ENCODE results near the gene CD68.
A peak's percentile ranks its signal among the peaks of the same experiment; 100 is the strongest.

Gene CD68

DNA sequence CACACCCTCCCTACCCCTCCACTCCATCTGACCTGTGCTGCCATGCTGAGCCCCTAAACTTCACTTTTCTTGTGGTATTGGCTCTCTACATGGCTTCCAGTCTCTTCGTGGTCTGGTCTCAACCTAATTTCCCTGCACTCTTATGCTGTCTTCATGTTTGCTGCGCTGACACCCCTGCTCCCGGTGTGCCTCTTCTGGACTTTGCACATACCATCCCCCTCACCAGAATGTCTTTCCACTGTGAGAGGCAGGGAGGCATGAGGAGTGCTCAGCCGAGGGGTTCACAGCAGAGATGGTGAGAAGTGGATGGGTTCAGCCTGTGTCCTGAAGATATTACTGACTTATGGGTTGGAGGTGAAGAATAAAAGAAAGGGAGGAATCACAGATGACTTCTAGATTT is 28.0 kb upstream of the CD68 start:
- WGBS, 2 experiments (ENCODE audit: insufficient coverage in 2 of 2), result 87 to 90% methylated on average over 1 to 3 of the region's 4 CpGs
- H3K36me3 ChIP-seq (ENCODE audit: control insufficient read depth, insufficient read depth, low read length), result no peaks in the 10 kb centered on the region
- H3K4me1 ChIP-seq (ENCODE audit: control insufficient read depth, insufficient read depth, low read length, poor library complexity, severe bottlenecking), result no peaks in the 10 kb centered on the region
- H3K27ac ChIP-seq (ENCODE audit: low read depth, low read length, severe bottlenecking), result no peak overlapping the region
- H3K9me3 ChIP-seq (ENCODE audit: control insufficient read depth, low read length), result no peaks in the 10 kb centered on the region
- no peak overlapping the region for H3K4me3 ChIP-seq (ENCODE audit: extremely low read depth, insufficient read depth, low read length, poor library complexity, severe bottlenecking)

DNA sequence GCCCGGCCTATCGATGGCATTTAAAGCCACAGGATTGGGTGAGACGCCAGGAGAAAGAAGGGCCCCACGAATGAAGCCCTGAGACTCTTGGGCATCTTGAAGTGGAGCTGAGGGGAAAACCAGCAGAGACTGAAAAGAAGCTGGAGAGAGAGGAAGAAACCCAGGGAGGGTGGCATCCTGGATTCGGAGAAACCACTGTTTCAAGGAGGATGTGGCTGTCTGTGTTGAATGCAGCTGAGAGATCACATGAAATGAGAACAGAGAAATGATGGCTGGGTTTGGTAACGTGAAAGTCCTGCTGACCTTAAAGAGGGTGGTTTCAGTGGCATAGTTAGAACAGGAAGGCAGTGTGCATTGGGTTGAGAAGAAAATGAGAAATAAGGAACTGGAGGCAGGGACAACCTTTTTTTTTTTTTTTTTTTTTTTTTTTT is 26.8 kb upstream of the CD68 start:
- no peaks in the 10 kb centered on the region for H3K9me3 ChIP-seq (ENCODE audit: control insufficient read depth, low read length)
- H3K4me3 ChIP-seq (ENCODE audit: extremely low read depth, insufficient read depth, low read length, poor library complexity, severe bottlenecking), result no peak overlapping the region
- H3K4me1 ChIP-seq (ENCODE audit: control insufficient read depth, insufficient read depth, low read length, poor library complexity, severe bottlenecking), result peaks cover 4% of the 10 kb centered on the region
- no peaks in the 10 kb centered on the region for H3K36me3 ChIP-seq (ENCODE audit: control insufficient read depth, insufficient read depth, low read length)
- no peak overlapping the region for H3K27ac ChIP-seq (ENCODE audit: low read depth, low read length, severe bottlenecking)
- 88 to 91% methylated on average over 6 of the region's 6 CpGs for WGBS, 2 experiments (ENCODE audit: insufficient coverage in 2 of 2)

DNA sequence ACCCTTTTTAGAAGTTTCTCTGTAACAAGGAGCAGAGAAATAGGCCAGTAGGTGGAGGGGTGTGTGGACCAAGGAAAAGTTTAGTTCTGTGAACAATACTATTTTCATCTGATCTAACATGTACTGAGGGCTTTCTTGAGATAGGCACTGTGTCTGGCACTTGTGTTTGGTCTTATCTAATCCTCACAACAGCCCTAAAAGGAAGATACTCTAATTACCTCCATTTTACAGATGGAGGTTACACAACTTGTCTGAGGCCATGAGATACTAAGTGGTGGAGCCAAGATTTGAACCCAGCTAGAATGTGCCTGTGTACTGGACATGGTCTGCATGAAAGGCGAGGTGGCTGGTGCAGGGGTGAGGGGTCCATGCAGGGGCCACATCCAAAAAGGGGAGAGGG is 26.1 kb upstream of the CD68 start:
- no peaks in the 10 kb centered on the region for H3K36me3 ChIP-seq (ENCODE audit: control insufficient read depth, insufficient read depth, low read length)
- WGBS, 2 experiments (ENCODE audit: insufficient coverage in 2 of 2), result 80% methylated on average over 1 of the region's 1 CpG; no CpG with 5 or more reads in 1 of the 2 experiments
- peaks cover 9% of the 10 kb centered on the region for H3K4me1 ChIP-seq (ENCODE audit: control insufficient read depth, insufficient read depth, low read length, poor library complexity, severe bottlenecking)
- no peak overlapping the region for H3K4me3 ChIP-seq (ENCODE audit: extremely low read depth, insufficient read depth, low read length, poor library complexity, severe bottlenecking)
- no peaks in the 10 kb centered on the region for H3K9me3 ChIP-seq (ENCODE audit: control insufficient read depth, low read length)
- H3K27ac ChIP-seq (ENCODE audit: low read depth, low read length, severe bottlenecking), result no peak overlapping the region

DNA sequence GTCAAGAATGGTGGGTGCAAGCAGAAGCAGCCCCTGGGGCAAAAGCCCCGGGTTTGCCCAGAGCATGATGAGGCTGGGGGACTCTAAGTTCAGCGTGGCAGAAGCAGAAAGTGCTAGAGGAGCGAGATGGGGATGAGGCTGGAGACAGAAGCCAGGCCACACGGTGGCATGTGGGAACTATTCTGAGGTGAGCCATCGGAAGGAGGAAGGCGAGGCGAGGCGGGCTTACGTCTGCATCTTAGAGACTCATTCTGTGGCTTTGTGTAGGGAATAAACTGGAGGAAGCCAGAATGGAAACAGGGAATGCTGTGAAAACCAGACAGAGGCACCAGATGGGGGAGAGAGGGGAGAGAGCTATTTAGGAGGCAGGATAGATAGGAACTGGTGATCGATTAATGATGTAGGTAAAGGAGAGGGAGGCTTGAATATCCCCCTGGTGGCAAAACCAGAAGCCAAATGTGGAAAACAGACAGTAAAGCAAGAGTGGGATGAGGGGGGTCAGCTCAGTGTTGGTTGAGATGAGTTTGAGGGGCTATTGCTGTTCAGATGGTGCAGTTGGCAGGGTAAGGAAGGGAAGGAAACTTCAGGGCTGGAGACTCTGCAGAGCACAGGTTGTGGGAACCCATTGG is 24.0 kb upstream of the CD68 start:
- 58 to 68% methylated on average over 10 of the region's 10 CpGs for WGBS, 2 experiments (ENCODE audit: insufficient coverage in 2 of 2)

DNA sequence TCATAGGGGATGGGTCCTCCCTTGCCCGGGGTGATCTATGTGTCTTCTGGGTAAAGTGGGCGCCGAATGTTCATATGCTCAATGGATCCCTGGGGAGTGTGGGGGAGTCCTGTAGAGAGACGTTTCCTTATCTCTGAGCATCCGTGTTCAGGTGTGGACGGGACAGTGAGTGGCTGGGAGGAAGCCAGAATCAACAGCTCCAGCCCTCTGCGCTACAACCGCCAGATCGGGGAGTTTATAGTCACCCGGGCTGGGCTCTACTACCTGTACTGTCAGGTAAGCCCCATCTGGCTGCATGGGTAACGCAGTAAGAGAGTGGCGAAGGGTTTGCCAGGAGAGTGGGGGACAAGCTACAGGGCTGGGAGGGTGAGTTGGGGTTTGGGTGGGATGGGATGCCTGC is 22.8 kb upstream of the CD68 start:
- H3K36me3 ChIP-seq (ENCODE audit: control insufficient read depth, insufficient read depth, low read length), result no peaks in the 10 kb centered on the region
- no peak overlapping the region for H3K4me3 ChIP-seq (ENCODE audit: extremely low read depth, insufficient read depth, low read length, poor library complexity, severe bottlenecking)
- H3K9me3 ChIP-seq (ENCODE audit: control insufficient read depth, low read length), result no peaks in the 10 kb centered on the region
- 94 to 97% methylated on average over 7 to 11 of the region's 12 CpGs for WGBS, 2 experiments (ENCODE audit: insufficient coverage in 2 of 2)
- H3K4me1 ChIP-seq (ENCODE audit: control insufficient read depth, insufficient read depth, low read length, poor library complexity, severe bottlenecking), result peaks cover 10% of the 10 kb centered on the region
- no peak overlapping the region for H3K27ac ChIP-seq (ENCODE audit: low read depth, low read length, severe bottlenecking)

More for the DNA sequence above, 24.0 kb upstream of the CD68 start:
- H3K36me3 ChIP-seq (ENCODE audit: control insufficient read depth, insufficient read depth, low read length), result no peaks in the 10 kb centered on the region
- H3K4me3 ChIP-seq (ENCODE audit: extremely low read depth, insufficient read depth, low read length, poor library complexity, severe bottlenecking), result no peak overlapping the region
- H3K4me1 ChIP-seq (ENCODE audit: control insufficient read depth, insufficient read depth, low read length, poor library complexity, severe bottlenecking), result peaks cover 10% of the 10 kb centered on the region
- no peak overlapping the region for H3K27ac ChIP-seq (ENCODE audit: low read depth, low read length, severe bottlenecking)
- no peaks in the 10 kb centered on the region for H3K9me3 ChIP-seq (ENCODE audit: control insufficient read depth, low read length)

DNA sequence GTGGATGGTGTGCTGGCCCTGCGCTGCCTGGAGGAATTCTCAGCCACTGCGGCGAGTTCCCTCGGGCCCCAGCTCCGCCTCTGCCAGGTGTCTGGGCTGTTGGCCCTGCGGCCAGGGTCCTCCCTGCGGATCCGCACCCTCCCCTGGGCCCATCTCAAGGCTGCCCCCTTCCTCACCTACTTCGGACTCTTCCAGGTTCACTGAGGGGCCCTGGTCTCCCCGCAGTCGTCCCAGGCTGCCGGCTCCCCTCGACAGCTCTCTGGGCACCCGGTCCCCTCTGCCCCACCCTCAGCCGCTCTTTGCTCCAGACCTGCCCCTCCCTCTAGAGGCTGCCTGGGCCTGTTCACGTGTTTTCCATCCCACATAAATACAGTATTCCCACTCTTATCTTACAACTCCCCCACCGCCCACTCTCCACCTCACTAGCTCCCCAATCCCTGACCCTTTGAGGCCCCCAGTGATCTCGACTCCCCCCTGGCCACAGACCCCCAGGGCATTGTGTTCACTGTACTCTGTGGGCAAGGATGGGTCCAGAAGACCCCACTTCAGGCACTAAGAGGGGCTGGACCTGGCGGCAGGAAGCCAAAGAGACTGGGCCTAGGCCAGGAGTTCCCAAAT is 22.2 kb upstream of the CD68 start:
- WGBS, 2 experiments (ENCODE audit: insufficient coverage in 2 of 2), result 82 to 84% methylated on average over 14 to 18 of the region's 19 CpGs
- Histone ChIP-seq H3K4me3 (ENCODE audit: extremely low read depth, insufficient read depth, low read length, poor library complexity, severe bottlenecking) (no peak overlapping the region), H3K36me3 (ENCODE audit: control insufficient read depth, insufficient read depth, low read length) (no peaks in the 10 kb centered on the region), H3K9me3 (ENCODE audit: control insufficient read depth, low read length) (no peaks in the 10 kb centered on the region), H3K27ac (ENCODE audit: low read depth, low read length, severe bottlenecking) (no peak overlapping the region), H3K4me1 (ENCODE audit: control insufficient read depth, insufficient read depth, low read length, poor library complexity, severe bottlenecking) (peaks cover 10% of the 10 kb centered on the region)

DNA sequence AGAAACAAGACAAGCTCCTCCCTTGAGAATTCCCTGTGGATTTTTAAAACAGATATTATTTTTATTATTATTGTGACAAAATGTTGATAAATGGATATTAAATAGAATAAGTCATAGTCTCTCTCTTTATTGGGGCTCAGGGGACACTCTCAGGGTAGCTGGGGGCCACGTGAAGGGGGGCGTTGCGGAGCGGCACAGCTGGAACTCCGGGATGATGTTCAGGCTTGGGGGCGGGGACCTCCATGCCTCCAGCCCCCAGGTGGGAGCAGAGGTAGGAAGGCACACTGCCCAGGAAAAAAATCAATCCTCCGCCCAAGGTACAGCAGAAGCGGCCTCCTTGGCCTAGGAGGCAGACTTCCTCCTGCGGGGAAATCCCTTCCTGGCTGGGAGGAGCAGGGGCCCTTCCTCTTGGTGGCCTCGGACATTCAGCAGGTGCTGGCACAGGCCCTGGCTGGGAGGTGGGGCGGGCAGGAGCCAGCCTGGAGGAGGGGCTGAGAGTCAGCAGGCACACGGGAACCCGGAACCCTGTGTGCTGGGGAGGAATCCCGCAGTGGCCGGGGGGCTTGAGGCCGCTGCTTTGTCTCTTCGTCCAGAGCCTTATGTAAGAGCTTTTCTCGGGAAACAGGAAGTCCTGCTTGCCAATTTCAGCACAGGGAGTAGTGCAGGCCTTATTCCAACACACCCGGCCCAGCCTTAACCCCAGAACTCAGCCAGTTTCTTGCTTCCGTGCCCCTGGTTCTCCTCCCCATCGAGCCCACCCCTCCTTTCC is 21.5 kb upstream of the CD68 start:
- Histone ChIP-seq H3K4me3 (ENCODE audit: extremely low read depth, insufficient read depth, low read length, poor library complexity, severe bottlenecking) (no peak overlapping the region), H3K36me3 (ENCODE audit: control insufficient read depth, insufficient read depth, low read length) (peaks cover 3% of the 10 kb centered on the region), H3K9me3 (ENCODE audit: control insufficient read depth, low read length) (no peaks in the 10 kb centered on the region), H3K4me1 (ENCODE audit: control insufficient read depth, insufficient read depth, low read length, poor library complexity, severe bottlenecking) (peaks cover 15% of the 10 kb centered on the region), H3K27ac (ENCODE audit: low read depth, low read length, severe bottlenecking) (peak overlapping the region; percentile 29)
- 39 to 41% methylated on average over 21 of the region's 21 CpGs for WGBS, 2 experiments (ENCODE audit: insufficient coverage in 2 of 2)

DNA sequence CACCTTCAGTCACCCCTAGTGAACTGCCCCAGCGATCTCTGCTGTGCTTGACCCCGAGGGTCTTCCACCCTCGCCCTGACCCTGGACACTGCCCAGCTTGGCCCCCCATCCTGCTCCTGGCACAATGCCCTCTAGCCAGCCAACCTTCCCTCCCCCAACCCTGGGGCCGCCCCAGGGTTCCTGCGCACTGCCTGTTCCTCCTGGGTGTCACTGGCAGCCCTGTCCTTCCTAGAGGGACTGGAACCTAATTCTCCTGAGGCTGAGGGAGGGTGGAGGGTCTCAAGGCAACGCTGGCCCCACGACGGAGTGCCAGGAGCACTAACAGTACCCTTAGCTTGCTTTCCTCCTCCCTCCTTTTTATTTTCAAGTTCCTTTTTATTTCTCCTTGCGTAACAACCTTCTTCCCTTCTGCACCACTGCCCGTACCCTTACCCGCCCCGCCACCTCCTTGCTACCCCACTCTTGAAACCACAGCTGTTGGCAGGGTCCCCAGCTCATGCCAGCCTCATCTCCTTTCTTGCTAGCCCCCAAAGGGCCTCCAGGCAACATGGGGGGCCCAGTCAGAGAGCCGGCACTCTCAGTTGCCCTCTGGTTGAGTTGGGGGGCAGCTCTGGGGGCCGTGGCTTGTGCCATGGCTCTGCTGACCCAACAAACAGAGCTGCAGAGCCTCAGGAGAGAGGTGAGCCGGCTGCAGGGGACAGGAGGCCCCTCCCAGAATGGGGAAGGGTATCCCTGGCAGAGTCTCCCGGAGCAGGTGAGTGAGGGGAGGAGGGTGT is 20.7 kb upstream of the CD68 start, which contains the start of gene TNFSF13:
TSS of gene TNFSF13 (plus strand) at position 207 of the 776 bp plus-strand sequence. CDS start at position 497, 290 bp downstream.
- peak within 1 kb of the TSS; percentile 29 for H3K27ac ChIP-seq (ENCODE audit: low read depth, low read length, severe bottlenecking)
- H3K36me3 ChIP-seq (ENCODE audit: control insufficient read depth, insufficient read depth, low read length), result peaks cover 10% of the 10 kb centered on the region
- H3K9me3 ChIP-seq (ENCODE audit: control insufficient read depth, low read length), result no peaks in the 10 kb centered on the region
- 90 to 92% methylated on average over 6 to 14 of the region's 16 CpGs for WGBS, 2 experiments (ENCODE audit: insufficient coverage in 2 of 2)
- peaks cover 22% of the 10 kb centered on the region for H3K4me1 ChIP-seq (ENCODE audit: control insufficient read depth, insufficient read depth, low read length, poor library complexity, severe bottlenecking)
- no peak within 1 kb of the TSS for H3K4me3 ChIP-seq (ENCODE audit: extremely low read depth, insufficient read depth, low read length, poor library complexity, severe bottlenecking)

DNA sequence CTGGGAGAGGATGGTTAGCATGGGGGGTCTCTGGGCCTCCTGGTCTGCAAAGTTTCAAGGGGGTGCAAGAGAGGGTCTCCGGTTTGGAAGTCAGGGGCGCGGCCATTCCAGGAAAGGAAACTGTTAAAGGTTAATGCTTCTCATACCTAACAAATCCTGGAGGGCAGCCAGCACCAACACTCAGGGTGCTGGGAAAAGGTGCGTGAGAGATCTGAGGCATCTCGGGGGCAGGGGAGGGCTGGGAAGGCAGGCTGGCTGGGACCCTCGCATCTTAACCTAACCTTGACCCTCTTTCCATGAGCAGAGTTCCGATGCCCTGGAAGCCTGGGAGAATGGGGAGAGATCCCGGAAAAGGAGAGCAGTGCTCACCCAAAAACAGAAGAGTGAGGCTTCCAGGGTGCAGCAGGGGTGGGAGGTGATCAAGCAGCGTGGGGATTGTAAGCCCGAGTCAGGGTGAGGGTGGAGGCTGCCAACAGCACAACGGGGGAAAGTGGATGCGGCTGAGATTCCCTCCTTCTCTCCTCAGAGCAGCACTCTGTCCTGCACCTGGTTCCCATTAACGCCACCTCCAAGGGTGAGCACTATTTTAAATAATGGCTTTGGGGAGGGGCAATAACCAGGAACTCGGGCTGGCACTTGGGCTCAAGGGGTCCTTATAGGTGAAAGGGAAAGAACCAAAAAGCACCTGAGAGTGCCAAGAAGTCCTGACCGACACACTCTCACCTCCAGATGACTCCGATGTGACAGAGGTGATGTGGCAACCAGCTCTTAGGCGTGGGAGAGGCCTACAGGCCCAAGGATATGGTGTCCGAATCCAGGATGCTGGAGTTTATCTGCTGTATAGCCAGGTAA is 19.9 kb upstream of the CD68 start:
- no peak overlapping the region for H3K4me3 ChIP-seq (ENCODE audit: extremely low read depth, insufficient read depth, low read length, poor library complexity, severe bottlenecking)

More for the DNA sequence above, 19.9 kb upstream of the CD68 start:
- H3K4me1 ChIP-seq (ENCODE audit: control insufficient read depth, insufficient read depth, low read length, poor library complexity, severe bottlenecking), result peaks cover 24% of the 10 kb centered on the region
- no peaks in the 10 kb centered on the region for H3K9me3 ChIP-seq (ENCODE audit: control insufficient read depth, low read length)
- H3K36me3 ChIP-seq (ENCODE audit: control insufficient read depth, insufficient read depth, low read length), result peaks cover 19% of the 10 kb centered on the region
- WGBS, 2 experiments (ENCODE audit: insufficient coverage in 2 of 2), result 87 to 97% methylated on average over 15 to 17 of the region's 18 CpGs
- no peak overlapping the region for H3K27ac ChIP-seq (ENCODE audit: low read depth, low read length, severe bottlenecking)

Measured in mesodermal cell (in vitro differentiated cells).